ENCODE data around the gene MAGI2. TPM values are rescaled to one million over a fixed set of nuclear protein-coding genes. Genes with fewer than 3 reads are reported as not detected.

Gene MAGI2
- total RNA-seq, 2 experiments from 2014 or later, result 0.03 to 0.17 TPM

DNA sequence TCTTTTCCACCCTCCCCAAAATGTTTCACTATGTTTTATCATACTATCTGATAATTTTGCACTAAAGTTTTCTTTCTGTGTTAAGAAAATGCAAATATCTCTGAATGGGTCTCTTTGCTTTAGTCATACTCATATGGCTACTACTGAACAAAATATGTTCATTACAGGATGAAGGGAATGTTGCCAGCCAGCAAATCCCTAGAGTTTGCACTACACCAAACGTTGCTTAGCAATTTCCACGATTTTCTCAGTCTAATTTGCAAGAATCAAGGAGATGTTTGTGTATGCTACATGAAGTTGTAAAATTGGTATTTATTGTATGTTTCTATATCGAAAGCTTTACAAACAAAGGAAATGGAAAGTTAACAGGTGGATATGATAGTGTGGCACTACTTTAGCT is 10.6 kb upstream of the MAGI2 start:
- H3K4me1 ChIP-seq (ENCODE audit: insufficient read depth, low read length, poor library complexity, severe bottlenecking), result no peaks in the 10 kb centered on the region
- intact Hi-C loops (cut with micrococcal nuclease; ENCODE audit: unreplicated experiment), result no loop called here
- no peak for DNase-seq (ENCODE audit: low spot score)
- no peak overlapping the region for H2AFZ ChIP-seq (ENCODE audit: low read length)
- H3K4me2 ChIP-seq (ENCODE audit: low read length), result no peak overlapping the region
- no peaks in the 10 kb centered on the region for H3K9me3 ChIP-seq (ENCODE audit: low read length)
- no peak overlapping the region for H3K27ac ChIP-seq (ENCODE audit: low read depth, low read length, poor library complexity, severe bottlenecking)
- H3K9me2 ChIP-seq (ENCODE audit: insufficient read depth, low read length), result no peaks in the 10 kb centered on the region
- ChIA-PET POLR2A (no interaction called here), CTCF (ENCODE audit: unreplicated experiment) (no interaction called here)
- BruUV-seq (replicated peaks), result no TSS peak
- H3K4me3 ChIP-seq (ENCODE audit: low read depth, low read length, poor library complexity, severe bottlenecking), result no peak overlapping the region
- no peaks in the 10 kb centered on the region for H4K20me1 ChIP-seq (ENCODE audit: insufficient read depth, low read length)
- no peak for TF ChIP-seq CTCF (conservative IDR thresholded peaks at IDR 0.05; ENCODE audit: low read length)
- no peak for TF ChIP-seq EZH2phosphoT487 (IDR thresholded peaks at IDR 0.05; ENCODE audit: borderline replicate concordance, low read depth, low read length)
- no peaks in the 10 kb centered on the region for H3K79me2 ChIP-seq (ENCODE audit: insufficient read depth, low read depth, low read length)
- H3K36me3 ChIP-seq (ENCODE audit: insufficient read depth, low read length), result no peaks in the 10 kb centered on the region

- Histone ChIP-seq H3K4me3 (ENCODE audit: low read depth, low read length, poor library complexity, severe bottlenecking) (no peak overlapping the region), H4K20me1 (ENCODE audit: insufficient read depth, low read length) (no peaks in the 10 kb centered on the region), H3K79me2 (ENCODE audit: insufficient read depth, low read depth, low read length) (no peaks in the 10 kb centered on the region), H3K27ac (ENCODE audit: low read depth, low read length, poor library complexity, severe bottlenecking) (no peak overlapping the region), H3K9me3 (ENCODE audit: low read length) (no peaks in the 10 kb centered on the region), H3K4me2 (ENCODE audit: low read length) (no peak overlapping the region), H3K9me2 (ENCODE audit: insufficient read depth, low read length) (no peaks in the 10 kb centered on the region), H2AFZ (ENCODE audit: low read length) (no peak overlapping the region), H3K36me3 (ENCODE audit: insufficient read depth, low read length) (no peaks in the 10 kb centered on the region), H3K4me1 (ENCODE audit: insufficient read depth, low read length, poor library complexity, severe bottlenecking) (no peaks in the 10 kb centered on the region)
- DNase-seq (ENCODE audit: low spot score), result no peak
- BruUV-seq (replicated peaks), result no TSS peak
- ChIA-PET CTCF (ENCODE audit: unreplicated experiment) (no interaction called here), POLR2A (no interaction called here)
- intact Hi-C loops (cut with micrococcal nuclease; ENCODE audit: unreplicated experiment), result no loop called here
- TF ChIP-seq EZH2phosphoT487 (IDR thresholded peaks at IDR 0.05; ENCODE audit: borderline replicate concordance, low read depth, low read length) (no peak), CTCF (conservative IDR thresholded peaks at IDR 0.05; ENCODE audit: low read length) (no peak)
Observed at GRCh38 chr7:79462390-79462789, 8.9 kb upstream of the MAGI2 start.

DNA sequence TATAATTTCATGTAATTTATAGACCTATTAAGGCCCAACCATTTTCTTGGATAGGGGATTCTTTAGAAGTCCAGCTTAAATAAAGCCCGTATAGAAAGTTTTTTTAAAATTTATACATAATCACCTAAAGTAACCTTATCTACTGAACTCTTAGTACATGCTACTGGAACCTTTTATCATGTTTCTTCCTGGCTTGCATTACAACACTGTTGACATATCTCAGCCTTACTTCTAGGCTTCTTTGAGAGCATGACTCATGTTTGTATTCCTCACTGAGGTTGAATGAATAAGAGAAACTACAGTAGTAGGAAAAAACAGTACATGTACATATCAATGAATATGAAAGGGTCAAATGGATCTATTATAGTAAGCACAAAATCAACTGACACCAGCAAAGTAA is 8.2 kb upstream of the MAGI2 start:
- H4K20me1 ChIP-seq (ENCODE audit: insufficient read depth, low read length), result no peaks in the 10 kb centered on the region
- no peak overlapping the region for H3K4me2 ChIP-seq (ENCODE audit: low read length)
- no peak overlapping the region for H3K4me3 ChIP-seq (ENCODE audit: low read depth, low read length, poor library complexity, severe bottlenecking)
- no peak overlapping the region for H3K27ac ChIP-seq (ENCODE audit: low read depth, low read length, poor library complexity, severe bottlenecking)
- H2AFZ ChIP-seq (ENCODE audit: low read length), result no peak overlapping the region
- H3K9me2 ChIP-seq (ENCODE audit: insufficient read depth, low read length), result no peaks in the 10 kb centered on the region
- no TSS peak for BruUV-seq (replicated peaks)
- TF ChIP-seq CTCF (conservative IDR thresholded peaks at IDR 0.05; ENCODE audit: low read length) (no peak), EZH2phosphoT487 (IDR thresholded peaks at IDR 0.05; ENCODE audit: borderline replicate concordance, low read depth, low read length) (no peak)
- CTCF ChIA-PET (ENCODE audit: unreplicated experiment), result no interaction called here
- no peaks in the 10 kb centered on the region for H3K36me3 ChIP-seq (ENCODE audit: insufficient read depth, low read length)
- DNase-seq (ENCODE audit: low spot score), result no peak
- no peaks in the 10 kb centered on the region for H3K4me1 ChIP-seq (ENCODE audit: insufficient read depth, low read length, poor library complexity, severe bottlenecking)
- intact Hi-C loops (cut with micrococcal nuclease; ENCODE audit: unreplicated experiment), result no loop called here
- POLR2A ChIA-PET, result no interaction called here
- no peaks in the 10 kb centered on the region for H3K9me3 ChIP-seq (ENCODE audit: low read length)
- no peaks in the 10 kb centered on the region for H3K79me2 ChIP-seq (ENCODE audit: insufficient read depth, low read depth, low read length)
